HG02610 (cell line): ENCODE measurements around the gene MYMK.

ENCODE experiments used
- ATAC-seq: cut with Tn5 transposase; IDR thresholded peaks from one replicate; pipeline ENCODE4 v1.9.1; 2021; ENCODE audit warnings: mild to moderate bottlenecking, moderate library complexity; ENCODE audit not compliant: unreplicated experiment

MYMK gene

DNA sequence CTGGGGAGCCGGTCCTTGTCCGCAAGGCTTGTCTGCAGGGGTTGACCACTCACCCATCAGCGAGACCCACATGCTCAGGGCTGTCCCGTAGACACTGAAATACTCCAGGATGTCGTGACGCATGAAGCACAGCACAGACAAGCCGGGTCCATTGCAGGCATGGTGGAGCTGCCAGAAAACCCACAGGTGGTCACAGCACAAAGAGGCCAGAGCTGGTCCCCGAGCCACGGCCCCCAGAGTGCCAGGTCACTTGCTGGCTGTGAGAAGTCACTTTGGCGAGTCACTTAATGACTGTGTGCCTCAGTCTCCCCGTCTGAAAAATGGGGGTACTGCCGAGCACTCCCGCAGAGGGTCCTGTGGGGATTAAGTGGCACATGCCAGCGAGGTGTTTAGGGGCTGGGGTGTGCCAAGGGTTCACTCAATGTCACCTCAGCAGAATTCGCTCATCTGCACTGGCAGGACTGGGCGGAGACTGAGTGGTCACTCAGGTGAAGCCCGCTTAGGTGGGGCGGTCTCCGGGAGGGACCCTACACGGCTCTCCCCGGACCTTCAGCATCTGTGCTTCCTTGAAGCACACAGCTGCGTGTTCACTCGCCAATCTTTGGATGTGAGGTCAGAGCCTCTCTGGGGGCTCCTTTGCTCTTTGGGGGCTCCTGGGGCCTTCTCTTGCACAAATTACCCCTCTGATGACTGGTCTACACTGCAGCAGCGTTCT, 4.5 kb downstream of the MYMK start:
- no peak for ATAC-seq

DNA sequence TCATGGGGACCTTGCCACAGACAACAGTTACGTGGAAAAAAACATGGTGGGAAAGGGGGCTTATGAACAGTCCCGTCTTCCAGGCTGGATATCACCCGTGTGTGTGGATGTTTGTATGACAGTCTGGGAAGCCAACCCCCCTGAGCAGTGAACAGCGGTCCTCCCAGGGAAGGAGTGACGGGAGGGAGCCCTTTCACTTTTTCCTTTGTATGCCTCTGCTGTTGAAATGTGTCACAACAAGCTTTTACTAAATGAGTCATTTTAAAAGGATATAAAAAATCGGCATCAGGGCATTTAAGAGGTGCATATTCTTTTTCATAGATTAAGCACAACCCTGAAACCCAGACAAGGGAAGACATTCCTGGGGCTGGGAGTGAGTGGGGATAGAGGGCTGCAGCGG, 5.1 kb downstream of the MYMK start:
- ATAC-seq, result no peak

DNA sequence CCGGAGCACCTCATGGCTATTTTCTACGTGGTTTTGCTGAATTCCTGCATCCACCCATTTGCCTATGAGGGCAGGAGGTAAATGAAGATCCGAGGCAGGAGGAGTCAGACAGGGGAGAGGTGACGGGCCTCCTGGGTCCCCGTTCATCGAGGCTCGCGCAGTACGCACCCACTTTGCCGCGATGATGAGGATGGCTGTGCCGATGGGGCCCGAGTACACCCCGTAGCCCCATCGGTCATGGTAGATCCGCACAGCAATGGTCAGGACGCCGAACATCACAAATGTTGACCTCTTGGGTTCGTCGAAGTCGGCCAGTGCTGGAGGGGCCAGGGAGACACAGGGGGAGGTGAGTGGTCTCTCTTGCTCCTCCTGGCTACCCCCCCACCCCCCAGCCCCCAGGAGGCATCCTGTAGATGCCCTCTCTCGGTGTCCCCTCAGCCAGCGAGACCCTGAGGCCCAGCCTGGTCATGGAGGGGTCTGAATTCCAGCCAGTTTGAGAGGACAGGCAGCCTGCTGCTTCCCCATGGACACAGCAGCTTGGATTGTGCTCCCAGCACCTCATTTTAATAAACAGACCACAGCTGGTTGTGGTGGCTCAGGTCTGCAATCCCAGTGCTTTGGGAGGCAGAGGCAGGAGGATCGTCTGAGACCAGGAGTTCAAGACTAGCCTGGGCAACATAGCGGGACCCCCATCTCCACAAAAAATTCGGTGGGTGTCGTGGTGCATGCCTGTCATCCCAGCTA, 5.9 kb downstream of the MYMK start:
- no peak for ATAC-seq

DNA sequence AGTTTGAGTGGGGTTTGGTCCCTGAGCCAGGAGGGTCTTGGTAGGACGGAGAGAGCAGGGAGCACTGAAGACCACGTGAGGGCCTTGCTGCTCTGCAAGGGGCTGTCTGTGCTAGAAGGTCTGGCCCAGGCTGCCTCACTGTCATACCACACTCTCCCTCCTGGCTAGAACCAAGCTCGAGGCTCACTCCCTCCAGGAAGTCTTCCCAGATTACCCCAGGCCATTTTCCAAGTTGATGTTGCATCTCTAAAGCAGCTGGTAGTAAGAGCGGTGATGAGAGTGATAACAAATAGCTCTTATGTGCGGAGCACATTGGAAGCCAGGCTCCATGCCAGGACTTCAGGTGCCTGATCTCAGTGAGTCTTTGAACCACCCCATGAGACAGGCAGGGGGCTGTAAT, 6.6 kb downstream of the MYMK start:
- no peak for ATAC-seq

DNA sequence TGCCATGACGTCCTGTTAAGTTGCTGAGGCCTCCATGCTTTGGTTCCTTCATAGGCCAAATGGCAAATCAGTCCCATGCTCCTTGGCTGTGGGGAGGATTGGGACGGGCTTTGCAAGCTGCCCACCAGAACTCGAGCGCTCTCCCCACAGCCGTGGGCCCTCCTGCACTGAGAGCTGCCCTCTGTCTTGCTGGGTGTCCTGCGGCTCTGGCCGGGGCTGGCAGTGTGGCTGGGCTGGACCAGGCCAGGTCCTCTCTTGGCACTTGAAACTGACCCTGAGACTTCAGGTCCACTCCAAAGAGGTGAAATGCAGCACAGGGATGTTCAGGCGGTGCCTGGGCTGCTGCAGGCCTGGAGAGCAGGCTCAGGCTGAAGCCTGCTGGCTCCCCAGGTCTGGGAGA, 7.0 kb downstream of the MYMK start:
- no peak for ATAC-seq

DNA sequence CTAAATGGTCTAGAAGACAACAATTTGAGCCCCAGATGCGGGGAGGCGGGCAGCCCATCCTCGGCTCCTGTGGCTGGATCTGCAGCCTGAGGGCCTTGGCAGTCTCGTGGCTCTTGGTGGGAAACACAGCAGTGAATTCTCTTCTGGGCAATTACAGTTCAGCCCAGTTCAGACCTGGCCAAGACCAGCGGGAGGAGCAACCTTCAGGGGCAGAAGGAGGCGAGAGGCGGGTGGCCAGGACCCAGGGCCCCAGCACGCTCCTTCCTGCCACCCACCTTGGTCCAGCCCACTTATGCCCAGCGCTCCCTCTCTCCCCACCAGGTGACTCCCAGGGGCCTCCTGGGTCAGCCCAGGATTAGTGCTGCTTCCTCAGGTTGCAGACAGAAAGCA, 7.8 kb downstream of the MYMK start:
- ATAC-seq, result no peak

DNA sequence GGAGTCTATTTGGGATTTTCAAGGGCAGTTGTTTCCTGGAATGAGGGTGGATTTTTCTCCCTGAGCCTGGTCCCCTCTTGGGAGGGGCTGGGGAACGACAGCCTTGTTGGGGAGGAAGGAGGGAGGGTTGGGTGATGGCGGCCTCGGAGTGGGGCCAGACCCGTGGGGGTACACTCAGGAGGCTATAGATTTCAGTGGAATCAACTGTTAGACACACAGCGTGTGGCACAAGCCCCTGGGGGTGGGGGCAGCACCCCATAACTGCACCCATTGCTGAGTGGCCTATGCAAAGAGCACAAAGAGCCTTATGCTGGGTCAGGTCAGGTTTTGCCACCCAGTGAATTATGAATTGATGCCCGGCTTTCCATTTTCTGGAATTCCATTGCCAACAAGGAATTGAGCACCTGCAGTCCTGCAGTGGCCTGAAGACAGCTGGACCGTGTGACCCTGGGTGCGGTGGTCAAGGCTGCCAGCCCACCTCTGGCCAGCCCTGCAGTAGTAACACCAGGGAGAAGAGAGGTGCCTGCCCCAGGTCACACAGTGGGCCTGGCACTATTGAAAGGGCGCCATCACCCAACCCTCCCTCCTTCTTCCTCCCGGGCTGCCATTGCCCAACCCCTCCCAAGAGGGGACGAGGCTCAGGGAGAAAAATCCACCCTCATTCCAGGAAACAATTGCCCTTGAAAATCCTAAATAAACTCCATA, 8.4 kb downstream of the MYMK start:
- ATAC-seq, result no peak

DNA sequence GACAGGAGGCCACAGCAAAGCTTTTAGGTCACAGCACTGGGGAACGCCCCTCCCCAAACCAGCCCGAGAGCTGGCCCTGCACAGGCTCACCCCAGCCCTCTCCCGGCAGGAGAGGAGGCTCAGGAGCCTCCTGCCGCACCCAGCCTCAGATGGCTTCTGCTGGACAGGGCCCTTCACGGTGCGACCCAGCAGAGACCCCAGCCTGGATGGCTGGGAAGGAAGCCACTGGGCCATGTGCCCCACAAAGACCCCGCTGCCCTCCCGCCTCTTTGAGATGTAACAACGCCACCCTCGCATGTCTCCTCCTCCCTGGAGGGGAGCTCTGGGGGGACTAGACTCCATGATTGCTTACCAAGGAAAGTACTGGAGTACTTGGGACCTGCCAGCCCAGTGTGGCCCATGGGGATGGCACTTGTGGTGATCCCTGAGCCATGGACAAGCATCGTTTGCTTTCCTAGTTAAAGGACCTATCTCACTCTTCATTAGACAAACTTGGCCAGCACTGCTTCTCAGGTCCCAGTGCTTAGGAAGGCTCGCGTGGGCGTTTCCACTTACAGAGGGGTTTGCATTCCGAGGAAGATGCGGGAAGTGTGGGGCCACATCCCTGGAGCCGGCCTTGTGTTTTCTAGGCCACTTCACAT, 9.0 kb downstream of the MYMK start:
- ATAC-seq, result no peak

DNA sequence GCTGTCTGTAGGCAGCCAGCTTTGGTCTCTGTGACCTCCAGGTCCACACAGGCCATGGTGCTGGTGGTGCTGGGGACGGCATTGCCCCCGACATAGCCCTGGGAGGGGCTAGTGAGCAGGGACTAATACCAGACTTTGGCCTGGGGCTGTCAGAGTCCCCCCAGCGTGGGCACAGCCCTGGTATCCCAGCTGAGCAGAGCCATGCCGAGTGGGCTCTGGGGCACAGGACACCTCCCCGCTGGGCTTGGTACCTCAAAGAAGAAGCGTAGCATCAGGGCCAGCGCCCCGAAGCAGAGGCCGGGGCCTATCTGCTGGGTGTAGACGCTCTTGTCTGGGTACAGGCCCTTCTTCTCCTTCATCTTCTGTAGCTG, 9.5 kb downstream of the MYMK start:
- ATAC-seq, result no peak

DNA sequence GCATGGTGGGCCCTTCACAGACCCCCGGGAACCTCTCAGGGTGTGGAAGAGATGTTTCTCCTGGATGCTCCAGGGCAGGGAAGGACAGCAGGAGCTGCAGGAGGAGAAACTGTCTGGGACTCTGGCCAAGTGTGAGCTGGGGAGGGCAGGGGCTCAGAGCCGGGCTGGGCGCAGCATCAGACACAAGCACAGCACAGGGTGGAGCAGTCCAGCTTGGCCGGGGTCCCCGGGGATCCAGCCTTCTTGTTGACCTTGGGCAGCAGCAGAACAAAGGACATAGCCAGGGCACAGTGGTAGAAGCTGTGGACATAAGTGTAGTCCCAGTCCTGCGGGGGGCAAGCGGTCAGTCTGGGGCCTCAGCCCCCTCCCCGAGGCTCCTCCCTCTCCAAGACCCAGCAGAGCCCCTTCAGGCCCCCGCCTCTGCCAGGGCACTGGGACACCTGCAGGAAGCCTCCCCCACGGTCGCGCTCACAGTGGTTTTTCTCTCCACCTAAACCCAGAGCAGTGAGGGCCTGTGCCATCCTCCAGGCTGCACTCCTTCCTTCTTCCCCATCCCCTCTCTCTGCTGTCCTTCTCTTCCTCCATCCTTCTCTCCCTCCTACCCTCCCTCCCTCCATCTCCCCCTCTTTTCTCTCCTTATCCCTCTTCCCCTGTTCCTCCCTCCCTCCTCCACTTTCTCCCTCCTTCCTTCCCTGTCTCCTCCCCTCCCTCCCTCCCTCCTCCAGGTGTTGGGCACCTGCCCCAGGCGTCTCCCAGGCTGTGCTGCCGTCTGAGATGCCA, 10.1 kb downstream of the MYMK start:
- ATAC-seq, result no peak

DNA sequence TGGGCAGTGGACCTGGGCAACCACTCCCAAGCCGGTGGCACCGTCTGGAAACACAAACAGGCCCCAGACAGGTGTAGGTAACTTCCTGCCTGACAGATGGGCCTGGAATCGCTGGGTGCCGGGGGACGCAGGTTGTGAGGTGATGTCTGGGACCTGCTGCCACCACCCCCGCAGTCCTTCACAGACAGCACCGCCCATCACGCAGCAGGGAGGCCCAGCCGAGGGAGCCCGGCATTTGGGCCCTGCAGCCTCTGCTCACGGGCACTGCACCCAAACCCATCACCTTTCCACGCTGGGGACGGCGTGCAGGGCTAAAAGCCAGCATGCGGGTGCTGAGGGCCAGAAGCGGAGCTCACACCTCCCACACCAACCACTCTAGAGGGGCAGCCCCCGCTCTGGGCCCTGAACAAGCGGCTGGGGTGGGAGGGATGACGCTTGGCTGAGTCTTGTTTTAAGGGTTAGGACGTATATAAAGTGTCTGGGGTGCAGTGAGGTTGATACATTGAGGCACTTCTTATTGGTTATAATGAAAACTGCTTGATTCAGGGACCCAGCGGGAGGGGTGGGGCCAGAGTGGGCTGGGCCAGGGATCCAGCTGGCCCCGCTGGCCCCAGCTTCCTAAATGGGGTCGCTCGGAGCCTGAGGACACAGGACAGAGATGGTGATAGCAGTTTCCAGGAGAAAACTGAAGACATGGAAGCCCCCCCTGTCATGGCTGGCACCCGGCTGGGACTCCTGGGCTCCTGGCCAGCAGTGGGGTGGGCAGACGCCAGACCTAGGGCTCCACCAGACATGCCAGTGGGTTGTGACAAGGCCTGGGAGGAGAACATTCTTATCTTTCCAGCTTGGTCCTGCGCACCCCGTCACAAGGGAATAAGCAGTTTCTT, 11.3 kb downstream of the MYMK start:
- ATAC-seq, result no peak

DNA sequence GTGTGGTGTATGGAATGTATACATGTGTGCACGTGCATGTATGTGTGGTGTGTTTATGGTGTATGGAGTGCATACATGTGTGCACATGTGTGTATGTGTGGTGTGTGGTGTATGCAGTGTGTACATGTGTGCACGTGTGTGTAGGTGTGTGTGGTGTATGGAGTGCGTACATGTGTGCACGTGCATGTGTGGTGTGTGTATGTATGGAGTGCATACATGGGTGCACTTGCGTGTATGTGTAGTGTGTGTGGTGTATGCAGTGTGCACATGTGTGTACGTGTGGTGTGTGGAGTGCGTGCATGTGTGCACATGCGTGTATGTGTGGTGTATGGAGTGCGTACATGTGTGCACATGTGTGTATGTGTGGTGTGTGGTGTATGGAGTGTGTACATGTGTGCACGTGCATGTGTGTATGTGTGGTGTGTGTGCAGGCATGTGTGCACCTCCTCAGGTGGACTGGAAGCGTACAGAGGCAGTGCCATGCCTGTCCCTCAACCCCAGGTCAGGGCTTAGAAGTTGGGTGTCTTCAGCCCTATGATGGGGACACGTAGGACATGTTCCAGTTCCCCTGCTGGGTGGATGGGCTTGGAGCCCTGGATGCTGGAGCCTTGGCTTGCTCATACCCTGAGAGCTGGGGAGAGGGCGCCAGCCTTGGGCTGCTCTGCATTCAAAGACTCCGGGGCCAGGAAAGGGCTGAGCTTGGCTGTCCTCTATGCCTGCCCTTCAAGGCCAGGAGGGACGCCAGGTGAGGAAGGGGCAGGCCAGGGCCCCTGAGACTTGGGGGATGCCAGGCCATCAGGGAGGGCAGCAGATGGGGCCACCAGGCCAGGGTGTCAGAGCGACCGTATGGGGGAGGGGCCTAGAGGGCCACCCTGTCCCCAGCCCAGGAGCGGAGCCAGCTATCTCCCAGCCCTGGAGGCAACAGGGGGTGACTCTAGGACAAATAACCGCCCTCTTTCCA, 12.2 kb downstream of the MYMK start:
- no peak for ATAC-seq

DNA sequence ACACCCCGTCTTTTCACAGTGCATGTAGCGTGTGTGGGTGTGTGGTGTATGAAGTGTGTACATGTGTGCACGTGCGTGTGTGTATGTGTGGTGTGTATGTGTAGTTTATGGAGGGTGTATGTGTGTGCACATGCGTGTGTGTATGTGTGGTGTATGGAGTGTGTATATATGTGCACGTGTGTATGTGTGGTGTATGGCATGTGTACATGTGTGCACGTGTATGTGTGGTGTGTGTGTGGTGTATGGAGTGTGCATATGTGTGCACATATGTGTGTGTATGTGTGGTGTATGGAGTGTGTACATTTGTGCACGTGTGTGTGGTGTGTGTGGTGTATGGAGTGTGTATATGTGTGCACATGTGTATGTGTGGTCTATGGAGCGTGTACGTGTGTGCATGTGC, 13.2 kb downstream of the MYMK start:
- ATAC-seq, result no peak

DNA sequence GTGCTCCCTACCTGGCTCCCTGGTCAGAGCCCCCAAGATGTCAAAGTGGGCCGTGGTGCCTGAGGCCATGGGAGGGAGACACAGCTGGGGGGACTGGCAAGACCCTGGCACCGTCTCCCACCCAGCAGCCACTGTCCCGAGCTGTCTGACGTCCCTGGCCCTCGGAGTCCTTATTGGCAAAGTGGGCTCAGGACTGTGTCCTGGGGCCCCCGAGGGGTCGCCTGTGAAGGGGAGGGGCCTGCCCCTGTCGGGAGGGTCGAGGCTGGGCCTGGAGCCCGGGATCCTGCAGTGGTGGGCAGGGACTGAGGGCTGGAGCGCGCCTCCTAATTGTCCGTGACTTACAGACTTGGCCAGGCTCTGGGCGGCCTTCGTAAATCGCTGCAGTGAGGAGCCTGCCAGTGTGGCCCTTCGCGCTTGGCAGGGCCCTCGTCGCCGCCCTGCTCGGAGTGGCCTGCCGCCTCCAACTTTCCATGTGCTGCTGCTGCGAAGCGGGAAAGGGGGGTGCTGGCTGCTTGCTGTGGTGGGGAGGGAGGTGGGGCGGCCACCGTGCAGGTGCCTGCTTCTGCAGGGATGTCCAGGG, 13.7 kb downstream of the MYMK start:
- ATAC-seq, result no peak

DNA sequence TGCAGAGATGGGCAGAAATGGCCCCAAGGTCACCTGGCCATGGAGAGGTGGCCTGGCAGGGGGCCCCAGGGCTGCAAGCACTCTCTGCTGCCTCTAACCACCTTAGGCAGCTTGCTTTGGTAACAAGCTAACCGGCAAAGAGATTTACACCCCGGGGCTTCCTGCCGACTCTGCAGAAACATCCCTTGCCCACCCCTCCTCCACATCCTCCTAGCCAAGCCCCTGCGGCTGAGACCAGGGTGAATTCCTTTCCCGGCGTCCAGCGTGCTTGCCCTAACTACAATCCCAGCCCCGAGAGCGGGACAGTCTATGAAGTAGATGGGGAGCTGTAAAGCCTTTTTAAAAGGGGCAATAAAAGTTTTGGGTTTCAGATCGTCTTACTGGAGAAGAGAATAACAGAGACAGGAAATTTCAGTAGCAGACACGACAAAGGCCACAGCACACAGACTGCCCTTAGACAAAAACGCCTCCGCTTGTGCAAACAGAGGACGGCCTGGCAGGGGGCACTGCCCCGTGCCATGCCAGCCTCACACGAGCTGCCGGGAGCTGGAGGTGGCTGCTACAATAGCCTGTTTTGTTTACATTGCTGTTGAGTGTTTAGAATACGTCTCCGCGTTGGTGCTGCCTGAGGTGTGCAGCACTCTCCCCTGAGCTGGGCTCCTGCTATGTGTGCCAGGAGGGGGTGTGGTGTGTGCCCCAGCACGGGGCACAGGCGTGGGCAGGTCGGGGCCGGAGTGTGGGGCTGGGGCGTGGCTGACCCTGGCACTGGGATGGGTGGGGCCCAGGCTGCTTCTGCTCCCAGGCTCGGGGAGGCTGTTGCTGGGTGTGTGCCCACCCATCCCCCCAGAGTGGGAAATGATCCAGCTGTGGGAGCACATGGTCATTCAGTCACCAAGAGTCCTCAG, 15.3 kb downstream of the MYMK start:
- ATAC-seq, result no peak

DNA sequence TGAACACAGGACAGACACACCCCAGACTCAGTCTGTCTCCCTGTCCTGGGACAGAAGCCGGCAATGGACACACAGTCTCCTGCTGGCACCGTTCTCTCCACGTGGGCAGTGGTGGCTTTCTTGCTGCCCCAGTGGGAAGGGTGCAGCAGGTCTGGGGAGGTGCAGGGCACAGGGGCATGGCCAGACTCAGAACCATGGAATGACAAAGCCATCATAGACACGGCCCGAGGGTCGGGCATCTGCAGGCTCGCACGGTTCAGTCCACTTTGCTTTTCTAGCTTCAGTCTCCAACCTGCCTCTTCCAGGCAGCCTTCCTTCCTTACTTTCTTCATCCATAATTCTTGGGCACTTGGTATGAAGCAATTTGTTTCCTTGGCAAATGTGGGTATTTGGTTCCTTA, 16.7 kb downstream of the MYMK start:
- ATAC-seq, result no peak

DNA sequence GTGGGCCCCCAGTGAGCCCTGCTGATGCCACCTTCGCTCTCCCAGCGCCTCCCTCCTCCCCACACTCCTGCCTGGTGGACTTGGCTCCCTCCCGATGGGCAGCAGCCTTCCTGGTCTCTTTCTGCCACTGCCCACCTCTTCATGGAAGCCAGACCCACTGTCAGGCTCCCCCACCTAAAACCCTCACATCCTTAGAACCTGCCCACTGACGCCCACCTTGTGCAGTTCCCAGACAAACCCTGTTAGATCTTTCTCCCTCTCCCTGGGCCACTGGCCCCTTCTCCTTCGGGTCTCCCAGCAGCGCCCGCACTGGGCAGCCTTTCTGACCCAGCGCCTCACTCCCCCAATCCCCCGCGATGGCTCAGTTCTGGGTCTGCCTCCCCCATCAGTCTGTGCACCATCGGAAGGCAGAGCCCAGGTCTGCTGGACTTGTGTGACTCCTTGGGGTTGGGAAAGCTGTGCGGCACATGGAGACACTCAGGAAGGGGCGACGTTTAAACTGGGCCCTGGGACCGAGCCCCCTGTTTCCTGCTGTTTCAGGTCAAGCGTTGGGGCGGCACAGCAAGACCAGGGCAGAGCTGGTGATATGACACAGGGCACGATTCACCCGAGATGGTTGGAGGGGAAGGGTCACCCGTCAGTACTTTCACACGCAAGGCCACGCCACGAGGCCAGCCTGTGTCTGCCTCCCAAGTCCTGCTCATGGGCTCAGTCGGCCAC, 17.4 kb downstream of the MYMK start:
- ATAC-seq, result no peak
